Lung (tissue), 12 donors: ENCODE measurements around the gene NFKBIE. TPM values are rescaled to one million over a fixed set of nuclear protein-coding genes. Genes with fewer than 3 reads are reported as not detected.
"Not testable (repeated sequence)": the region's sequence is repeated elsewhere in the genome, so short reads cannot be mapped to it uniquely, and the experiment has no call there.

Source experiments
- ATAC-seq: fragments of 200-7000 bp; cut with Tn5 transposase; one replicate; pipeline ENCODE4 v1.9.1; 2020; ENCODE audit warnings: moderate number of reproducible peaks; ENCODE audit not compliant: insufficient read depth, low FRiP score
- DNase-seq, 3 donors: peaks; one replicate each; pipeline ENCODE4 v3.0.0-alpha.2; 2013 to 2017
- H3K27ac ChIP-seq, 2 donors: one replicate each; pipeline ENCODE4 v1.5.1; 2013; ENCODE audit warnings: mild to moderate bottlenecking in 2 of 2, moderate library complexity in 2 of 2, control low read depth in 1 of 2, inconsistent platforms in 1 of 2, low read depth in 1 of 2, low read length in 1 of 2
- H3K27me3 ChIP-seq, 3 donors: one replicate each; pipeline ENCODE4 v1.5.1; 2013; ENCODE audit warnings: low read length in 2 of 3; ENCODE audit not compliant: control insufficient read depth in 3 of 3, insufficient read depth in 3 of 3
- H3K36me3 ChIP-seq, 4 donors: one replicate each; pipeline ENCODE4 v1.5.1; 2013; ENCODE audit warnings: low read length in 4 of 4, mild to moderate bottlenecking in 1 of 4, moderate library complexity in 1 of 4; ENCODE audit not compliant: control insufficient read depth in 4 of 4, insufficient read depth in 4 of 4
- H3K4me1 ChIP-seq, 5 donors: one replicate each; pipeline ENCODE4 v1.5.1; 2013; ENCODE audit warnings: low read length in 5 of 5, mild to moderate bottlenecking in 2 of 5, moderate library complexity in 1 of 5; ENCODE audit not compliant: control insufficient read depth in 5 of 5, insufficient read depth in 5 of 5
- H3K4me3 ChIP-seq: one replicate; pipeline ENCODE4 v1.5.1; 2013; ENCODE audit warnings: mild to moderate bottlenecking, control low read depth, moderate library complexity
- H3K9ac ChIP-seq, 2 donors: one replicate each; pipeline ENCODE4 v1.5.1; 2013; ENCODE audit warnings: low read length in 2 of 2, control low read depth in 1 of 2; ENCODE audit not compliant: insufficient read depth in 1 of 2
- H3K9me3 ChIP-seq, 4 donors: one replicate each; pipeline ENCODE4 v1.5.1; 2013; ENCODE audit warnings: low read length in 3 of 4, mild to moderate bottlenecking in 1 of 4, moderate library complexity in 1 of 4; ENCODE audit not compliant: control insufficient read depth in 4 of 4, insufficient read depth in 3 of 4
- WGBS, 2 donors: extraction: QIAGEN DNeasy Blood & Tissue Kit; methylation state at CpG; one replicate each; pipeline ENCODE4 v1.1.7; 2013; 5-methylcytosine and 5-hydroxymethylcytosine counted together
- polyA plus RNA-seq, 2 donors: library from polyadenylated mRNA; stranded (reverse); fragments of 200-250 nt; gene quantifications; one replicate each; pipeline ENCODE4 v1.2.1, GENCODE V29; 2013
- total RNA-seq, 2 donors: library from RNA; depleted of rRNA in 1 of 2; stranded (reverse); fragments of >200 nt in 1 of 2; gene quantifications; one replicate each; pipeline ENCODE4 v1.2.1, GENCODE V29; 2014 to 2021
- TF ChIP-seq, protein P1 (sequence below): IDR thresholded peaks from 2 replicates; pipeline ENCODE4 v1.5.1; 2012; ENCODE audit warnings: mild to moderate bottlenecking; ENCODE audit errors: control extremely low read depth, extremely low read depth
- donor health status: control.
- donor health status: control.
- donor health status: Bipolar disorder and iron deficiency.
- donor health status: healthy.
- donor health status: DM: yes; HTN: yes; CAD: no.

NFKBIE gene
- total and polyA plus RNA-seq, 4 donors, result 13.1 to 40.6 (median 20.4) TPM

DNA sequence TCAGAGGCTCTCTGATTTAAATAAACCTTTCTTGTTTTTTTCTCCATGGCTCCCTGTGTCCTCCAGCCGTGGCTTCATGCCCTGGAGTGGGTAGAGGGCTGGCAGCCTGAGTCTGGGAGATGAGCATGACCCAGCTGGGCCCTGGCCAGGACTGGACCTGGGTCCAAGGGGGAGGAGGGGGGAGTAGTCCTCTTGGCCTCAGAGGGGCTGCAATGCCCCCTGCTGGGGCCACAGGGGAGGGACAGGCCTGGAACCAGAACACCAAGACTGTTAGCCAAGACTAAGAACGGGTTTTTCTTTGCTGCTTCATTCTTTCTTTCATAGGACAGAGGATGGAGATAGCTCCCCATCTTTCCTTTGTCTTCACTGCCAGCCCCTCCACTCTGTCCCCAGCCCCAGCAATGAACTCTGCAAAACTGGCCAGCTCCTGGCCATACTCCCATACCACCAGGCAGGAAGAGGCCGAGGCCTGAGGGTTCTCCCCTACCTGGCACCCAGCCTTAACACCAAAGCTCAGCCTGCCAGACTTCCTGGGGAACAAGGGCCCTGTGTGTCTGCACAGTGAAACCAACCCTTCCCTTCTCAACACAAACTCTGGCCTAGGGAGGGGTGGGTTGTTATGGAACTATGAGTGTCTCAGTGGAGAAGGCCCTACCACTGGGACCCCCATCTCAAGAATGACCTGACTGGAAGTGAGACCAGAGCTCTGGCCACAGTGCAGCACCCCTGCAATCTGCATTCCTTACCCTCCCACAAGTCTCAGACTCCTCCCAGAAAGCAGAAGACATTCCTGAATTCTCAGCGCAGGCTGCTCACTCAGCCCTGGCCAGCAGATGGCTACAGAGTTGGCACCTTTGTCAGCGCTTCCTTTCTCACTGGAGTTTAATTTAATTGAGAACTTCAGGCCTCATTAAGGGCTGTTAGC, 31.0 kb downstream of the NFKBIE start:
- Histone ChIP-seq H3K27ac (peak overlapping the region; percentile 69 to 76), H3K9ac (no peak overlapping the region), H3K36me3 (peaks cover 0 to 20% (median 1%) of the 10 kb centered on the region in 4 donors), H3K4me1 (peaks cover 0 to 20% (median 7%) of the 10 kb centered on the region in 5 donors), H3K27me3 (no peaks in the 10 kb centered on the region), H3K4me3 (no peak overlapping the region), H3K9me3 (no peaks in the 10 kb centered on the region)
- WGBS, 2 donors, result 40 to 50% methylated on average over 5 of the region's 5 CpGs
- TF ChIP-seq, protein P1, sequence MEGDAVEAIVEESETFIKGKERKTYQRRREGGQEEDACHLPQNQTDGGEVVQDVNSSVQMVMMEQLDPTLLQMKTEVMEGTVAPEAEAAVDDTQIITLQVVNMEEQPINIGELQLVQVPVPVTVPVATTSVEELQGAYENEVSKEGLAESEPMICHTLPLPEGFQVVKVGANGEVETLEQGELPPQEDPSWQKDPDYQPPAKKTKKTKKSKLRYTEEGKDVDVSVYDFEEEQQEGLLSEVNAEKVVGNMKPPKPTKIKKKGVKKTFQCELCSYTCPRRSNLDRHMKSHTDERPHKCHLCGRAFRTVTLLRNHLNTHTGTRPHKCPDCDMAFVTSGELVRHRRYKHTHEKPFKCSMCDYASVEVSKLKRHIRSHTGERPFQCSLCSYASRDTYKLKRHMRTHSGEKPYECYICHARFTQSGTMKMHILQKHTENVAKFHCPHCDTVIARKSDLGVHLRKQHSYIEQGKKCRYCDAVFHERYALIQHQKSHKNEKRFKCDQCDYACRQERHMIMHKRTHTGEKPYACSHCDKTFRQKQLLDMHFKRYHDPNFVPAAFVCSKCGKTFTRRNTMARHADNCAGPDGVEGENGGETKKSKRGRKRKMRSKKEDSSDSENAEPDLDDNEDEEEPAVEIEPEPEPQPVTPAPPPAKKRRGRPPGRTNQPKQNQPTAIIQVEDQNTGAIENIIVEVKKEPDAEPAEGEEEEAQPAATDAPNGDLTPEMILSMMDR, result peak; percentile 26
- ATAC-seq (no peak), DNase-seq (peak; percentile 67 to 73 (median 69))

- Histone ChIP-seq H3K27ac (peak overlapping the region; percentile 9 to 69), H3K9ac (no peak overlapping the region), H3K4me3 (no peak overlapping the region), H3K27me3 (no peaks in the 10 kb centered on the region), H3K9me3 (no peaks in the 10 kb centered on the region), H3K4me1 (peaks cover 0 to 20% (median 7%) of the 10 kb centered on the region in 5 donors), H3K36me3 (peaks cover 0 to 20% (median 1%) of the 10 kb centered on the region in 4 donors)
- WGBS, 2 donors, result 44 to 71% methylated on average over 14 of the region's 14 CpGs
- TF ChIP-seq, protein P1, result no peak
- DNase-seq (no peak), ATAC-seq (no peak)
Observed at GRCh38 chr6:44233567-44234100, 31.7 kb downstream of the NFKBIE start.

GRCh38 chr6:44232676-44233566, 32.4 kb downstream of the NFKBIE start:
- Histone ChIP-seq H3K4me3 (no peak overlapping the region), H3K4me1 (peaks cover under 1 to 20% (median 7%) of the 10 kb centered on the region in 5 donors), H3K27ac (peak overlapping the region; percentile 9 to 69), H3K9me3 (no peaks in the 10 kb centered on the region), H3K9ac (no peak overlapping the region), H3K36me3 (peaks cover 0 to 20% (median 1%) of the 10 kb centered on the region in 4 donors), H3K27me3 (no peaks in the 10 kb centered on the region)
- DNase-seq, result no peak
- TF ChIP-seq, protein P1, result no peak
- WGBS, 2 donors, result 72 to 87% methylated on average over 16 of the region's 16 CpGs
- no peak for ATAC-seq

GRCh38 chr6:44231426-44231825, 33.9 kb downstream of the NFKBIE start:
- WGBS, 2 donors, result 40 to 81% methylated on average over 9 of the region's 9 CpGs
- not testable (repeated sequence) for DNase-seq, H3K9me3 ChIP-seq, H3K4me3 ChIP-seq, H3K9ac ChIP-seq, H3K27me3 ChIP-seq, ATAC-seq
- Histone ChIP-seq H3K36me3 (peaks cover 0 to 20% (median 1%) of the 10 kb centered on the region in 4 donors), H3K27ac (peak overlapping the region in 1 of 2 donors; percentile 73), H3K4me1 (peaks cover 3 to 24% (median 6%) of the 10 kb centered on the region in 5 donors)
